Stimulated activated CD4-positive, alpha-beta T cell treated with anti-CD3 and anti-CD28 coated beads, Interleukin-4, amount 100 ng/mL, for 48 hours (primary cell): ENCODE results near the gene CNKSR2.

Experiments used
- DNase-seq, 2 donors: peaks; one replicate each; pipeline ENCODE4 v3.0.0-alpha.2; 2020; ENCODE audit warnings: low read depth in 2 of 2

Gene CNKSR2

GRCh38 chrX:21674430-21675186 lies 300.4 kb downstream of the CNKSR2 start:
- no peak for DNase-seq

- DNase-seq = no peak
Measured at GRCh38 chrX:21675931-21676330, 301.7 kb downstream of the CNKSR2 start.

GRCh38 chrX:21678048-21678612 lies 303.9 kb downstream of the CNKSR2 start:
- DNase-seq = no peak

GRCh38 chrX:21683941-21684340 lies 309.7 kb downstream of the CNKSR2 start:
- no peak for DNase-seq

GRCh38 chrX:21691512-21692018 lies 317.3 kb downstream of the CNKSR2 start:
- DNase-seq = no peak

- DNase-seq = no peak
Measured at GRCh38 chrX:21698272-21698671, 324.1 kb downstream of the CNKSR2 start.

GRCh38 chrX:21699136-21699535 lies 324.9 kb downstream of the CNKSR2 start:
- DNase-seq = no peak

GRCh38 chrX:21700275-21700674 lies 326.1 kb downstream of the CNKSR2 start:
- no peak for DNase-seq

- DNase-seq = no peak
Measured at GRCh38 chrX:21700967-21701366, 326.7 kb downstream of the CNKSR2 start.

- no peak for DNase-seq
Measured at GRCh38 chrX:21702725-21703124, 328.5 kb downstream of the CNKSR2 start.
